Ovary (tissue), 9 donors: ENCODE data around the gene CACNG4. TPM values are rescaled to one million over a fixed set of nuclear protein-coding genes. Genes with fewer than 3 reads are reported as not detected.

Source experiments
- DNase-seq, 5 donors: peaks; one replicate each; pipeline ENCODE4 v3.0.0-alpha.2; 2019 to 2020
- H3K27ac ChIP-seq, 2 donors: fragments of 200-600 bp; one replicate each; pipeline versions ENCODE4 v1.5.1 to v1.8.0; 2019 to 2022
- H3K27me3 ChIP-seq: fragments of 200-600 bp; one replicate; pipeline ENCODE4 v1.8.0; 2022
- H3K36me3 ChIP-seq: fragments of 200-600 bp; sonication (generic); one replicate; pipeline ENCODE4 v1.5.1; 2019
- H3K4me1 ChIP-seq: one replicate; pipeline ENCODE4 v1.8.1; 2013; ENCODE audit warnings: mild to moderate bottlenecking, moderate library complexity; ENCODE audit not compliant: insufficient read depth
- H3K4me3 ChIP-seq: fragments of 200-600 bp; sonication (generic); one replicate; pipeline ENCODE4 v1.5.1; 2017
- H3K9me3 ChIP-seq, 2 donors: fragments of 200-600 bp in 1 of 2; sonication (generic) in 1 of 2; one replicate each; pipeline versions ENCODE4 v1.5.1 to v1.8.1; 2013 to 2019; ENCODE audit warnings: mild to moderate bottlenecking in 1 of 2, moderate library complexity in 1 of 2
- CTCF ChIP-seq, 3 donors: fragments of 450-650 bp in 2 of 3; fragments of 200-600 bp in 1 of 3; IDR thresholded peaks; one replicate each; pipeline versions ENCODE4 v1.5.1 to v1.8.0; 2016 to 2022; ENCODE audit warnings: antibody characterized with exemption in 3 of 3, mild to moderate bottlenecking in 1 of 3
- EP300 ChIP-seq: sonication (generic); formaldehyde crosslinking; IDR thresholded peaks from one replicate; pipeline ENCODE4 v1.6.1; 2017; ENCODE audit warnings: antibody characterized with exemption
- POLR2A ChIP-seq: fragments of 450-650 bp; IDR thresholded peaks from one replicate; pipeline ENCODE4 v1.6.1; 2017; ENCODE audit warnings: antibody characterized with exemption, mild to moderate bottlenecking, moderate library complexity
- WGBS, 3 donors: extraction: QIAGEN DNeasy Blood & Tissue Kit in 1 of 3; methylation state at CpG; one replicate each; pipeline versions ENCODE4 v1.1.5 to v1.1.7; 2013 to 2017; 5-methylcytosine and 5-hydroxymethylcytosine counted together
- intact Hi-C, 4 donors: fragments of 100-400 bp; cut with DNase I; formaldehyde crosslinking; loops; one replicate each; pipeline versions ENCODE4 v1.11.0 to v1.15.1; 2022 to 2023
- polyA plus RNA-seq, 2 donors: library from polyadenylated mRNA; stranded (reverse); fragments of 200-250 nt in 1 of 2; fragments of 350-450 nt in 1 of 2; fragmentation: Illumina TruSeq in 1 of 2; extraction: RNeasy Lipid Tissue Mini Kit (QIAGEN cat#74804) in 1 of 2; gene quantifications; one replicate each; pipeline ENCODE4 v1.2.3, GENCODE V29; 2013 to 2014
- total RNA-seq, 7 donors: library from RNA; depleted of rRNA in 2 of 7; stranded (reverse); fragments of >200 nt in 2 of 7; fragmentation: NEBNext Ultra II Directional in 3 of 7; extraction: Animal tissue kit (Norgen Biotek cat#: 25700) in 3 of 7; gene quantifications; one replicate each; pipeline versions ENCODE4 v1.1.0 to v1.2.4, GENCODE V29; 2016 to 2023
- donor health status: DM: no; HTN: no; CAD: no; lungs with moderate emphysema.
- donor health status: DM: no; HTN: no; CAD: no.
- donor health status: Bipolar disorder and iron deficiency.
- donor health status: DM: yes; HTN: yes; CAD: no.
- donor health status: DM: no; HTN: no; CAD: no.
- donor health status: DM: yes; HTN: yes; CAD: no.

CACNG4 gene
- total and polyA plus RNA-seq, 9 donors: 0.02 to 4.9 (median 0.22) TPM; not detected in 2

- Histone ChIP-seq H3K27me3 (no peaks in the 10 kb centered on the region), H3K9me3 (no peaks in the 10 kb centered on the region), H3K27ac (no peak overlapping the region), H3K36me3 (no peaks in the 10 kb centered on the region), H3K4me1 (no peaks in the 10 kb centered on the region), H3K4me3 (no peak overlapping the region)
- DNase-seq: no peak
- 81 to 93% (median 82%) methylated on average over 2 of the region's 2 CpGs for WGBS, 3 donors
- intact Hi-C loops: no loop called here
- TF ChIP-seq CTCF (IDR thresholded peaks at IDR 0.05): no peak
- no peak for TF ChIP-seq POLR2A
- no peak for TF ChIP-seq EP300
These were observed 28.8 kb upstream of the CACNG4 start for GRCh38 chr17:66935717-66936116.

GRCh38 chr17:66938656-66939055 lies 25.9 kb upstream of the CACNG4 start:
- 49 to 76% (median 66%) methylated on average over 9 to 10 of the region's 10 CpGs for WGBS, 3 donors
- intact Hi-C loops: no loop called here
- TF ChIP-seq EP300 (no peak), CTCF (IDR thresholded peaks at IDR 0.05) (no peak), POLR2A (no peak)
- Histone ChIP-seq H3K27me3 (no peaks in the 10 kb centered on the region), H3K27ac (no peak overlapping the region), H3K9me3 (no peaks in the 10 kb centered on the region), H3K4me3 (no peak overlapping the region), H3K4me1 (no peaks in the 10 kb centered on the region), H3K36me3 (no peaks in the 10 kb centered on the region)
- DNase-seq: no peak

- TF ChIP-seq CTCF (IDR thresholded peaks at IDR 0.05) (no peak), POLR2A (no peak), EP300 (no peak)
- H3K36me3 ChIP-seq: no peaks in the 10 kb centered on the region
- no peaks in the 10 kb centered on the region for H3K27me3 ChIP-seq
- H3K4me1 ChIP-seq: no peaks in the 10 kb centered on the region
- no peak for DNase-seq
- WGBS, 3 donors: 75 to 80% (median 76%) methylated on average over 12 of the region's 12 CpGs
- H3K27ac ChIP-seq: no peak overlapping the region
- intact Hi-C loops: no loop called here
- H3K9me3 ChIP-seq: no peaks in the 10 kb centered on the region
- no peak overlapping the region for H3K4me3 ChIP-seq
These were observed 24.9 kb upstream of the CACNG4 start for GRCh38 chr17:66939461-66940114.

- DNase-seq: no peak
- no peaks in the 10 kb centered on the region for H3K4me1 ChIP-seq
- H3K4me3 ChIP-seq: no peak overlapping the region
- intact Hi-C loops: no loop called here
- TF ChIP-seq POLR2A: no peak
- H3K27ac ChIP-seq: no peak overlapping the region
- H3K9me3 ChIP-seq: no peaks in the 10 kb centered on the region
- H3K36me3 ChIP-seq: no peaks in the 10 kb centered on the region
- no peaks in the 10 kb centered on the region for H3K27me3 ChIP-seq
- WGBS, 3 donors: 81 to 92% (median 86%) methylated on average over 3 of the region's 3 CpGs
These were observed 23.3 kb upstream of the CACNG4 start for GRCh38 chr17:66941249-66941648.

GRCh38 chr17:66941773-66942450 lies 22.6 kb upstream of the CACNG4 start:
- Histone ChIP-seq H3K27ac (no peak overlapping the region), H3K27me3 (no peaks in the 10 kb centered on the region), H3K4me3 (no peak overlapping the region), H3K36me3 (no peaks in the 10 kb centered on the region), H3K9me3 (no peaks in the 10 kb centered on the region), H3K4me1 (no peaks in the 10 kb centered on the region)
- TF ChIP-seq EP300: no peak
- TF ChIP-seq POLR2A: no peak
- TF ChIP-seq CTCF (IDR thresholded peaks at IDR 0.05): no peak
- WGBS, 3 donors: 65 to 76% (median 66%) methylated on average over 8 of the region's 8 CpGs
- intact Hi-C loops: no loop called here
- no peak for DNase-seq
